NCI-H82 (cell line): ENCODE data around the gene CREB5.

Experiments used
- DNase-seq: peaks from one replicate; lab custom pipeline; 2025; lab: John Stamatoyannopoulos, UW

The CREB5 gene

GRCh38 chr7:28643188-28643569, 230.9 kb downstream of the CREB5 start:
- DNase-seq: no peak

GRCh38 chr7:28643584-28644340, 231.4 kb downstream of the CREB5 start:
- DNase-seq: no peak

GRCh38 chr7:28645866-28646265, 233.5 kb downstream of the CREB5 start:
- no peak for DNase-seq

GRCh38 chr7:28646376-28647075, 234.2 kb downstream of the CREB5 start:
- no peak for DNase-seq

GRCh38 chr7:28647076-28647421, 234.7 kb downstream of the CREB5 start:
- no peak for DNase-seq

- DNase-seq: no peak
Observed at GRCh38 chr7:28649189-28649588, 236.9 kb downstream of the CREB5 start.

GRCh38 chr7:28649811-28650210, 237.5 kb downstream of the CREB5 start:
- DNase-seq: no peak

GRCh38 chr7:28654110-28654509, 241.8 kb downstream of the CREB5 start:
- DNase-seq: peak; percentile 79

GRCh38 chr7:28656529-28656928, 244.2 kb downstream of the CREB5 start:
- peak; percentile 19 for DNase-seq

GRCh38 chr7:28658381-28658780, 246.1 kb downstream of the CREB5 start:
- no peak for DNase-seq

GRCh38 chr7:28660132-28660531, 247.8 kb downstream of the CREB5 start:
- no peak for DNase-seq

GRCh38 chr7:28661826-28662595, 249.7 kb downstream of the CREB5 start:
- DNase-seq: no peak

GRCh38 chr7:28666154-28666553, 253.8 kb downstream of the CREB5 start:
- no peak for DNase-seq

- no peak for DNase-seq
Observed at GRCh38 chr7:28668085-28668484, 255.8 kb downstream of the CREB5 start.

- DNase-seq: no peak
Observed at GRCh38 chr7:28669330-28669729, 257.0 kb downstream of the CREB5 start.

- DNase-seq: no peak
Observed at GRCh38 chr7:28671526-28671925, 259.2 kb downstream of the CREB5 start.

GRCh38 chr7:28672397-28672797, 260.1 kb downstream of the CREB5 start:
- peak; percentile 57 for DNase-seq

- peak; percentile 8 for DNase-seq
Observed at GRCh38 chr7:28674359-28674782, 262.1 kb downstream of the CREB5 start.

- no peak for DNase-seq
Observed at GRCh38 chr7:28675429-28675828, 263.1 kb downstream of the CREB5 start.

GRCh38 chr7:28677668-28678067, 265.4 kb downstream of the CREB5 start:
- no peak for DNase-seq

GRCh38 chr7:28678431-28678965, 266.2 kb downstream of the CREB5 start:
- DNase-seq: no peak

GRCh38 chr7:28681693-28682310, 269.5 kb downstream of the CREB5 start:
- DNase-seq: no peak
